IPS-20b (cell line): ENCODE measurements around the gene ZDHHC11B.
"Not testable (repeated sequence)": the region's sequence is repeated elsewhere in the genome, so short reads cannot be mapped to it uniquely, and the experiment has no call there.

ENCODE experiments used
- H3K27ac ChIP-seq: one replicate; pipeline ENCODE4 v1.5.1; 2013; ENCODE audit warnings: low read length
- H3K27me3 ChIP-seq: 2 replicates; pipeline ENCODE4 v1.6.1; 2013; ENCODE audit warnings: mild to moderate bottlenecking, low read length, inconsistent platforms; ENCODE audit not compliant: insufficient read depth
- H3K36me3 ChIP-seq: 2 replicates; pipeline ENCODE4 v1.6.1; 2013; ENCODE audit warnings: low read depth, mild to moderate bottlenecking, inconsistent platforms, low read length, moderate library complexity; ENCODE audit not compliant: insufficient read depth
- H3K4me1 ChIP-seq: 2 replicates; pipeline ENCODE4 v1.6.1; 2013; ENCODE audit warnings: mild to moderate bottlenecking, control low read depth, inconsistent platforms, low read length, moderate library complexity; ENCODE audit not compliant: insufficient read depth
- H3K4me3 ChIP-seq: 2 replicates; pipeline ENCODE4 v1.5.1; 2013; ENCODE audit warnings: mild to moderate bottlenecking, low read length, inconsistent platforms
- H3K9ac ChIP-seq: 2 replicates; pipeline ENCODE4 v1.6.1; 2013; ENCODE audit warnings: low read depth, mild to moderate bottlenecking, inconsistent platforms, low read length, moderate library complexity
- H3K9me3 ChIP-seq: 2 replicates; pipeline ENCODE4 v1.6.1; 2013; ENCODE audit warnings: mild to moderate bottlenecking, low read depth, low read length, inconsistent platforms; ENCODE audit not compliant: insufficient read depth

The ZDHHC11B gene

GRCh38 chr5:683551-684481, 100.7 kb downstream of the ZDHHC11B start:
- Histone ChIP-seq H3K4me1 (no peaks in the 10 kb centered on the region), H3K36me3 (no peaks in the 10 kb centered on the region), H3K27ac (no peak overlapping the region), H3K4me3 (no peak overlapping the region), H3K9me3 (no peaks in the 10 kb centered on the region), H3K9ac (no peak overlapping the region), H3K27me3 (no peaks in the 10 kb centered on the region)

- H3K36me3 ChIP-seq, H3K4me1 ChIP-seq, H3K4me3 ChIP-seq, H3K9ac ChIP-seq, H3K27ac ChIP-seq, H3K9me3 ChIP-seq, H3K27me3 ChIP-seq: not testable (repeated sequence)
Observed at GRCh38 chr5:682651-683358, 101.7 kb downstream of the ZDHHC11B start.

- not testable (repeated sequence) for H3K27me3 ChIP-seq, H3K36me3 ChIP-seq, H3K4me1 ChIP-seq, H3K4me3 ChIP-seq, H3K27ac ChIP-seq, H3K9me3 ChIP-seq, H3K9ac ChIP-seq
Observed at GRCh38 chr5:682216-682615, 102.3 kb downstream of the ZDHHC11B start.

- H3K4me3 ChIP-seq, H3K9ac ChIP-seq, H3K36me3 ChIP-seq, H3K27ac ChIP-seq, H3K9me3 ChIP-seq, H3K4me1 ChIP-seq: not testable (repeated sequence)
- H3K27me3 ChIP-seq = peaks cover 10% of the 10 kb centered on the region
Observed at GRCh38 chr5:681317-682191, 103.0 kb downstream of the ZDHHC11B start.

GRCh38 chr5:680836-681235, 103.7 kb downstream of the ZDHHC11B start:
- not testable (repeated sequence) for H3K9ac ChIP-seq, H3K9me3 ChIP-seq, H3K36me3 ChIP-seq, H3K4me1 ChIP-seq, H3K4me3 ChIP-seq, H3K27ac ChIP-seq
- H3K27me3 ChIP-seq = peaks cover 18% of the 10 kb centered on the region

GRCh38 chr5:680118-680795, 104.3 kb downstream of the ZDHHC11B start:
- not testable (repeated sequence) for H3K9ac ChIP-seq, H3K4me1 ChIP-seq, H3K9me3 ChIP-seq, H3K36me3 ChIP-seq, H3K27ac ChIP-seq, H3K4me3 ChIP-seq
- H3K27me3 ChIP-seq = peaks cover 23% of the 10 kb centered on the region

- not testable (repeated sequence) for H3K27ac ChIP-seq, H3K9ac ChIP-seq, H3K9me3 ChIP-seq, H3K4me1 ChIP-seq, H3K36me3 ChIP-seq, H3K4me3 ChIP-seq
- H3K27me3 ChIP-seq = peaks cover 28% of the 10 kb centered on the region
Observed at GRCh38 chr5:679166-679895, 105.2 kb downstream of the ZDHHC11B start.

GRCh38 chr5:678521-678920, 106.0 kb downstream of the ZDHHC11B start:
- not testable (repeated sequence) for H3K9ac ChIP-seq, H3K27ac ChIP-seq, H3K36me3 ChIP-seq

GRCh38 chr5:677131-678101, 107.1 kb downstream of the ZDHHC11B start:
- no peaks in the 10 kb centered on the region for H3K9me3 ChIP-seq
- H3K27ac ChIP-seq = no peak overlapping the region
- H3K9ac ChIP-seq = no peak overlapping the region
- peaks cover 47% of the 10 kb centered on the region for H3K27me3 ChIP-seq
- H3K4me1 ChIP-seq = no peaks in the 10 kb centered on the region; the same call in 1 of the 2 replicates
- H3K4me3 ChIP-seq = no peak overlapping the region
- H3K36me3 ChIP-seq = no peaks in the 10 kb centered on the region

More at GRCh38 chr5:678521-678920, 106.0 kb downstream of the ZDHHC11B start:
- peaks cover 36% of the 10 kb centered on the region for H3K27me3 ChIP-seq
- not testable (repeated sequence) for H3K9me3 ChIP-seq, H3K4me3 ChIP-seq, H3K4me1 ChIP-seq

GRCh38 chr5:676699-677076, 107.8 kb downstream of the ZDHHC11B start:
- Histone ChIP-seq H3K4me3 (no peak overlapping the region), H3K4me1 (no peaks in the 10 kb centered on the region; the same call in 1 of the 2 replicates), H3K9me3 (no peaks in the 10 kb centered on the region), H3K27ac (no peak overlapping the region), H3K36me3 (no peaks in the 10 kb centered on the region), H3K27me3 (peaks cover 50% of the 10 kb centered on the region), H3K9ac (no peak overlapping the region)
